ENCODE data around the gene IL1RAPL1. TPM values are rescaled to one million over a fixed set of nuclear protein-coding genes. Genes with fewer than 3 reads are reported as not detected.

The IL1RAPL1 gene
- polyA plus RNA-seq, 1 donor from 2014 or later, result not detected

GRCh38 chrX:29965634-29966033, 1378.4 kb downstream of the IL1RAPL1 start:
- H2AFZ ChIP-seq (ENCODE audit: low read depth, low read length), result no peak overlapping the region
- no peaks in the 10 kb centered on the region for H3K27me3 ChIP-seq (ENCODE audit: insufficient read depth, low read depth, low read length)
- no peaks in the 10 kb centered on the region for H4K20me1 ChIP-seq (ENCODE audit: insufficient read depth)
- no peak overlapping the region for H3K9ac ChIP-seq (ENCODE audit: low read length)
- H3K9me3 ChIP-seq (ENCODE audit: low read length), result no peaks in the 10 kb centered on the region
- H3K36me3 ChIP-seq (ENCODE audit: insufficient read depth, low read length), result no peaks in the 10 kb centered on the region
- TF ChIP-seq EZH2 (IDR thresholded peaks at IDR 0.05; ENCODE audit: borderline replicate concordance, insufficient read depth, low read length, poor library complexity, severe bottlenecking) (no peak), MXI1 (conservative IDR thresholded peaks at IDR 0.05; ENCODE audit: poor library complexity, severe bottlenecking) (no peak), CTCF (IDR thresholded peaks at IDR 0.05; ENCODE audit: poor library complexity, severe bottlenecking) (no peak), EP300 (conservative IDR thresholded peaks at IDR 0.05; ENCODE audit: poor library complexity, severe bottlenecking) (no peak), SMC3 (conservative IDR thresholded peaks at IDR 0.05; ENCODE audit: poor library complexity) (no peak), RAD21 (conservative IDR thresholded peaks at IDR 0.05) (no peak), POLR2AphosphoS5 (IDR thresholded peaks at IDR 0.05) (no peak), TAF1 (IDR thresholded peaks at IDR 0.05; ENCODE audit: low read depth) (no peak), REST (IDR thresholded peaks at IDR 0.05; ENCODE audit: borderline replicate concordance) (no peak)
- H3K79me2 ChIP-seq (replicated peaks; ENCODE audit: insufficient read depth, low read length), result no peaks in the 10 kb centered on the region
- no peaks in the 10 kb centered on the region for H3K9me2 ChIP-seq (ENCODE audit: insufficient read depth, low read length)
- no peaks in the 10 kb centered on the region for H3F3A ChIP-seq (ENCODE audit: insufficient read depth, low read length, poor library complexity, severe bottlenecking)
- no peak overlapping the region for H3K4me3 ChIP-seq (ENCODE audit: low read length)
- no peak overlapping the region for H3K4me2 ChIP-seq (ENCODE audit: low read length)
- no peak overlapping the region for H3K27ac ChIP-seq (ENCODE audit: low read length)

- no peaks in the 10 kb centered on the region for H3F3A ChIP-seq (ENCODE audit: insufficient read depth, low read length, poor library complexity, severe bottlenecking)
- no peaks in the 10 kb centered on the region for H4K20me1 ChIP-seq (ENCODE audit: insufficient read depth)
- no peaks in the 10 kb centered on the region for H3K36me3 ChIP-seq (ENCODE audit: insufficient read depth, low read length)
- H3K27me3 ChIP-seq (ENCODE audit: insufficient read depth, low read depth, low read length), result no peaks in the 10 kb centered on the region
- no peak for TF ChIP-seq REST (IDR thresholded peaks at IDR 0.05; ENCODE audit: borderline replicate concordance)
- no peaks in the 10 kb centered on the region for H3K9me3 ChIP-seq (ENCODE audit: low read length)
- no peak overlapping the region for H3K9ac ChIP-seq (ENCODE audit: low read length)
- no peaks in the 10 kb centered on the region for H3K9me2 ChIP-seq (ENCODE audit: insufficient read depth, low read length)
- H3K4me2 ChIP-seq (ENCODE audit: low read length), result no peak overlapping the region
- no peak overlapping the region for H3K27ac ChIP-seq (ENCODE audit: low read length)
- no peak overlapping the region for H3K4me3 ChIP-seq (ENCODE audit: low read length)
- H3K79me2 ChIP-seq (replicated peaks; ENCODE audit: insufficient read depth, low read length), result no peaks in the 10 kb centered on the region
- H2AFZ ChIP-seq (ENCODE audit: low read depth, low read length), result no peak overlapping the region
These were observed 1404.8 kb downstream of the IL1RAPL1 start for GRCh38 chrX:29992083-29992482.
